ENCODE measurements around the gene PTPRC. TPM values are rescaled to one million over a fixed set of nuclear protein-coding genes. Genes with fewer than 3 reads are reported as not detected.

PTPRC gene
- total and polyA plus RNA-seq, 2 donors (not counting 1 experiment from before 2014, with no cell fraction given) = under 0.01 to 0.11 TPM

DNA sequence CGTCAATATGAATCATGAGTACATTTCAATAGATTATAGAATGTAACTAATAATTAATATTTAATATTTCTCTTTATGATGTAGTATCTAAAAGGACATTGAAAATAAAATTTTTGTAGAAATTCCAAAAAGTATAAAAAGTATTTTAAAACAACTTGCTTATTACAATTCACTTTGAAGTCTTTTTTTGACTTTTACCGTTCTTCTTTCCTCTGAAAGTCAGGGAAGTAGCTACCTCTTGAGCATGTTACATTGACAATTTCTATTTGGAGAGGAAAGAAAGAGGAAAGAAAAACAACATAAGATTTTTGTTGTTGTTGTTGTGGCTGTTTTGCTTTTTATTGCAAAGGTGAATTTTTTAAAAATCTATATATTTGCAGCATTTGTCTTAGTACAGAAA is 1.3 kb downstream of the PTPRC start:
- Histone ChIP-seq H3K79me2 (ENCODE audit: control insufficient read depth, insufficient read depth, low read length) (no peaks in the 10 kb centered on the region), H3K9me3 (ENCODE audit: control insufficient read depth, insufficient read depth, low read depth, low read length) (no peaks in the 10 kb centered on the region), H3K36me3 (ENCODE audit: control insufficient read depth, insufficient read depth, low read length) (no peaks in the 10 kb centered on the region), H3K4me3 (replicated peaks in 1 of 4; ENCODE audit: control extremely low read depth in 1 of 4, insufficient read depth in 1 of 4, low read depth in 3 of 4, low read length in 4 of 4) (no peak overlapping the region), H4K20me1 (ENCODE audit: control insufficient read depth, extremely low read depth, insufficient read depth, low read length) (no peaks in the 10 kb centered on the region), H3K27ac (ENCODE audit: insufficient read depth, low read length) (no peak overlapping the region), H3K4me2 (ENCODE audit: extremely low read depth, insufficient read depth, low read length) (no peak overlapping the region), H2AFZ (ENCODE audit: low read length) (no peak overlapping the region), H3K4me1 (ENCODE audit: control insufficient read depth, extremely low read depth, insufficient read depth, low read length) (peaks cover 3% of the 10 kb centered on the region), H3K9ac (ENCODE audit: insufficient read depth, low read length) (no peak overlapping the region), H3K27me3 (ENCODE audit: control insufficient read depth, insufficient read depth, low read length) (no peaks in the 10 kb centered on the region)
- TF ChIP-seq, protein P1, sequence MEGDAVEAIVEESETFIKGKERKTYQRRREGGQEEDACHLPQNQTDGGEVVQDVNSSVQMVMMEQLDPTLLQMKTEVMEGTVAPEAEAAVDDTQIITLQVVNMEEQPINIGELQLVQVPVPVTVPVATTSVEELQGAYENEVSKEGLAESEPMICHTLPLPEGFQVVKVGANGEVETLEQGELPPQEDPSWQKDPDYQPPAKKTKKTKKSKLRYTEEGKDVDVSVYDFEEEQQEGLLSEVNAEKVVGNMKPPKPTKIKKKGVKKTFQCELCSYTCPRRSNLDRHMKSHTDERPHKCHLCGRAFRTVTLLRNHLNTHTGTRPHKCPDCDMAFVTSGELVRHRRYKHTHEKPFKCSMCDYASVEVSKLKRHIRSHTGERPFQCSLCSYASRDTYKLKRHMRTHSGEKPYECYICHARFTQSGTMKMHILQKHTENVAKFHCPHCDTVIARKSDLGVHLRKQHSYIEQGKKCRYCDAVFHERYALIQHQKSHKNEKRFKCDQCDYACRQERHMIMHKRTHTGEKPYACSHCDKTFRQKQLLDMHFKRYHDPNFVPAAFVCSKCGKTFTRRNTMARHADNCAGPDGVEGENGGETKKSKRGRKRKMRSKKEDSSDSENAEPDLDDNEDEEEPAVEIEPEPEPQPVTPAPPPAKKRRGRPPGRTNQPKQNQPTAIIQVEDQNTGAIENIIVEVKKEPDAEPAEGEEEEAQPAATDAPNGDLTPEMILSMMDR (conservative IDR thresholded peaks at IDR 0.05 in 1 of 2, IDR thresholded peaks at IDR 0.05 in 1 of 2; ENCODE audit: low read depth in 1 of 2, low read length in 2 of 2) = no peak
- no peak for TF ChIP-seq EZH2 (IDR thresholded peaks at IDR 0.05; ENCODE audit: low read length, missing control alignments)
- no peak for DNase-seq (ENCODE audit: low read depth in 2 of 2)

DNA sequence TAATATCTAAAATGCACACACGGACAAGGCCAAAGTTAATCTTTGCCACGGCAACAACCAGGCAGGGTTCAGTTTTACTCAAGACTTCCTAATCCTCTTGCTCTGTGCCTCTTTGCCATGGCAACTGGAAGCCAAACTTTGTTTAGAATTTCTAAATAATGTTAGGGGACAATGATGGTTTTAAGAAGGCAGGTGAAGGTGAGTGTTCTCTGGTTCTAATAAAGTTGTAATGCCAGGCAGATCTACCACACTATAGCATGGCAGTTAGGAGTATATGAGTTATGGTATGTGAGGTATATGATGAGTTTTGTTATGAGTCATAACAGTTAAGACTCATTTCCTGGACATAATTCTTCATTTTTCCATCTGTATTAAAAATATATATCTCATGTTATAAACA is 2.7 kb downstream of the PTPRC start:
- H3K27me3 ChIP-seq (ENCODE audit: control insufficient read depth, insufficient read depth, low read length) = no peaks in the 10 kb centered on the region
- H3K9me3 ChIP-seq (ENCODE audit: control insufficient read depth, insufficient read depth, low read depth, low read length) = no peaks in the 10 kb centered on the region
- no peaks in the 10 kb centered on the region for H4K20me1 ChIP-seq (ENCODE audit: control insufficient read depth, extremely low read depth, insufficient read depth, low read length)
- no peak overlapping the region for H3K4me3 ChIP-seq (replicated peaks in 1 of 4; ENCODE audit: control extremely low read depth in 1 of 4, insufficient read depth in 1 of 4, low read depth in 3 of 4, low read length in 4 of 4)
- H3K27ac ChIP-seq (ENCODE audit: insufficient read depth, low read length) = no peak overlapping the region
- H3K36me3 ChIP-seq (ENCODE audit: control insufficient read depth, insufficient read depth, low read length) = no peaks in the 10 kb centered on the region
- H3K79me2 ChIP-seq (ENCODE audit: control insufficient read depth, insufficient read depth, low read length) = no peaks in the 10 kb centered on the region
- H3K9ac ChIP-seq (ENCODE audit: insufficient read depth, low read length) = no peak overlapping the region
- no peak for TF ChIP-seq EZH2 (IDR thresholded peaks at IDR 0.05; ENCODE audit: low read length, missing control alignments)
- TF ChIP-seq, protein P1 (conservative IDR thresholded peaks at IDR 0.05 in 1 of 2, IDR thresholded peaks at IDR 0.05 in 1 of 2; ENCODE audit: low read depth in 1 of 2, low read length in 2 of 2) = no peak
- H3K4me1 ChIP-seq (ENCODE audit: control insufficient read depth, extremely low read depth, insufficient read depth, low read length) = peaks cover 3% of the 10 kb centered on the region
- no peak for DNase-seq (ENCODE audit: low read depth in 2 of 2)
- no peak overlapping the region for H3K4me2 ChIP-seq (ENCODE audit: extremely low read depth, insufficient read depth, low read length)
- H2AFZ ChIP-seq (ENCODE audit: low read length) = peak overlapping the region; percentile 36

DNA sequence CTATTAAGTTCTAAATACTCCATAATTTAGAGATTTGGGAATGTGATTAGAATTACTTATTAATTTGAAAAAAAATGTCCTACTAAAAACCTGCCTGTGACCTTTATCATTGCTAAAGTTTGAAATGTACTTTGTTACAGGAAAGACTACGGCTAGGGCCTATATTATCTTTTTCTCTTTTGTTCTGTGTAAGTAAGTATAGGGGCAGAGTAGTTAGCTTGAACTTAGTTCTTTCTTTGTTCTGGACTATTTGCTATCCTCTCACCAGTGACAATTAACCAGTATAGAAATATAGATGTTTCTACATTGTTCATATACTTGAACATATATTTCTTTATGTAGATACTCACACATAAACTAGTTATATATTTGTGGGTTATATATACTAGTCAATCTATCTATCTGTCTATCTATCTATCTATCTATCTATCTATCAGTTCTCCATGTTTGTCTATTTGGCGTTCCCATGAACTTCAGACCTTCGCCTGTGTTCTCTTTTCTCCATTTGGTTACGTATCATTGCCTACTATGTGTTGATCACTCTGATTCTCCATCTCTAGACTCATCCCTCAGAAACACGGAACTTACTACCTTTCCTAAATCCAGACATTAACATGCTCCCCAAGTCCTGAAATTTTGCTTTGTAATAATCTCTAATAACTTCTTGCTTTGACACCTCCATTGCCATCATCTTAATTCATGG is 3.3 kb downstream of the PTPRC start:
- H3K36me3 ChIP-seq (ENCODE audit: control insufficient read depth, insufficient read depth, low read length) = no peaks in the 10 kb centered on the region
- H3K9me3 ChIP-seq (ENCODE audit: control insufficient read depth, insufficient read depth, low read depth, low read length) = no peaks in the 10 kb centered on the region
- no peaks in the 10 kb centered on the region for H4K20me1 ChIP-seq (ENCODE audit: control insufficient read depth, extremely low read depth, insufficient read depth, low read length)
- H3K27ac ChIP-seq (ENCODE audit: insufficient read depth, low read length) = no peak overlapping the region
- peaks cover 3% of the 10 kb centered on the region for H3K4me1 ChIP-seq (ENCODE audit: control insufficient read depth, extremely low read depth, insufficient read depth, low read length)
- no peaks in the 10 kb centered on the region for H3K27me3 ChIP-seq (ENCODE audit: control insufficient read depth, insufficient read depth, low read length)
- no peak overlapping the region for H3K4me3 ChIP-seq (replicated peaks in 1 of 4; ENCODE audit: control extremely low read depth in 1 of 4, insufficient read depth in 1 of 4, low read depth in 3 of 4, low read length in 4 of 4)
- H3K4me2 ChIP-seq (ENCODE audit: extremely low read depth, insufficient read depth, low read length) = no peak overlapping the region
- H3K9ac ChIP-seq (ENCODE audit: insufficient read depth, low read length) = no peak overlapping the region
- no peak for TF ChIP-seq EZH2 (IDR thresholded peaks at IDR 0.05; ENCODE audit: low read length, missing control alignments)
- TF ChIP-seq, protein P1 (conservative IDR thresholded peaks at IDR 0.05 in 1 of 2, IDR thresholded peaks at IDR 0.05 in 1 of 2; ENCODE audit: low read depth in 1 of 2, low read length in 2 of 2) = no peak
- DNase-seq (ENCODE audit: low read depth in 2 of 2) = no peak
- no peak overlapping the region for H2AFZ ChIP-seq (ENCODE audit: low read length)
- no peaks in the 10 kb centered on the region for H3K79me2 ChIP-seq (ENCODE audit: control insufficient read depth, insufficient read depth, low read length)
